Endothelial cell of umbilical vein (primary cell): ENCODE data around the gene SLCO3A1. TPM values are rescaled to one million over a fixed set of nuclear protein-coding genes. Genes with fewer than 3 reads are reported as not detected.

Experiments
- BruUV-seq: library from RNA; stranded (reverse); fragments of 400-500 nt; replicated peaks from 2 replicates; lab custom pipeline; 2021; lab: Mats Ljungman, UMichigan
- CTCF ChIA-PET: fragments of 300-600, 350-600 bp; sonication (Branson Sonifier 250); formaldehyde crosslinking; loops from one replicate; lab custom pipeline; 2021; ENCODE audit warnings: antibody characterized with exemption, inconsistent platforms; lab: Charles Lee
- POLR2A ChIA-PET: fragments of 300-600, 350-600 bp; sonication (Branson Sonifier 250); formaldehyde crosslinking; loops from one replicate; lab custom pipeline; 2021; ENCODE audit warnings: antibody characterized with exemption, inconsistent platforms; lab: Charles Lee
- DNase-seq: peaks from one replicate; pipeline ENCODE4 v3.0.0-alpha.2; 2011; ENCODE audit warnings: low read depth, low spot score
- FAIRE-seq: peaks from 2 replicates; lab custom pipeline; 2011; peaks lifted over from hg19 to GRCh38; lab: Jason Lieb, UNC
- H2AFZ ChIP-seq: 2 replicates; pipeline ENCODE4 v1.6.0; 2012; ENCODE audit warnings: low read depth, low read length, control low read depth, inconsistent platforms
- H3K27ac ChIP-seq: 2 replicates; pipeline ENCODE4 v1.5.1; 2011; ENCODE audit warnings: low read depth, mild to moderate bottlenecking, control low read depth, low read length, moderate library complexity; ENCODE audit not compliant: insufficient read depth
- H3K27me3 ChIP-seq, 2 experiments: 2 replicates each; pipeline versions ENCODE4 v1.6.0 to v1.6.1; 2011; ENCODE audit warnings: low read length in 2 of 2, mixed read lengths in 1 of 2; ENCODE audit not compliant: control insufficient read depth in 2 of 2, insufficient read depth in 2 of 2
- H3K36me3 ChIP-seq, 2 experiments: 2 replicates in 1 of 2; 3 replicates in 1 of 2; pipeline ENCODE4 v1.5.1; 2011; ENCODE audit warnings: low read length in 2 of 2, mild to moderate bottlenecking in 1 of 2, moderate library complexity in 1 of 2; ENCODE audit not compliant: control insufficient read depth in 2 of 2, insufficient read depth in 2 of 2; ENCODE audit errors: extremely low read depth in 1 of 2
- H3K4me1 ChIP-seq: 3 replicates; pipeline ENCODE4 v1.5.1; 2011; ENCODE audit warnings: mild to moderate bottlenecking, low read length; ENCODE audit not compliant: control insufficient read depth, insufficient read depth; ENCODE audit errors: extremely low read depth
- H3K4me2 ChIP-seq: 2 replicates; pipeline ENCODE4 v1.6.1; 2011; ENCODE audit warnings: low read length, control low read depth, mixed read lengths; ENCODE audit not compliant: insufficient read depth
- H3K4me3 ChIP-seq, 3 experiments: fragments of 200-600 bp in 1 of 3; sonication (generic), shearing (Covaris generic) in 1 of 3; replicated peaks in 1 of 3; 2 replicates each; pipeline ENCODE4 v1.5.1; 2011 to 2016; ENCODE audit warnings: control low read depth in 3 of 3, low read length in 3 of 3, mild to moderate bottlenecking in 2 of 3, inconsistent platforms in 1 of 3, low read depth in 1 of 3, moderate library complexity in 1 of 3; ENCODE audit not compliant: insufficient read depth in 1 of 3
- H3K79me2 ChIP-seq: 2 replicates; pipeline ENCODE4 v1.6.0; 2012; ENCODE audit warnings: low read length, inconsistent platforms; ENCODE audit not compliant: control insufficient read depth, insufficient read depth
- H3K9ac ChIP-seq: replicated peaks from 2 replicates; pipeline ENCODE3; 2011; ENCODE audit warnings: low read length, control low read depth; ENCODE audit not compliant: insufficient read depth; ENCODE audit errors: extremely low read depth
- H3K9me1 ChIP-seq: replicated peaks from 3 replicates; pipeline ENCODE4 v1.6.0; 2011; ENCODE audit warnings: mild to moderate bottlenecking, low read length; ENCODE audit not compliant: control insufficient read depth, insufficient read depth; ENCODE audit errors: extremely low read depth
- H3K9me3 ChIP-seq: replicated peaks from 2 replicates; pipeline ENCODE4 v1.5.1; 2012; ENCODE audit warnings: low read length, inconsistent platforms; ENCODE audit not compliant: control insufficient read depth, insufficient read depth
- H4K20me1 ChIP-seq: replicated peaks from 2 replicates; pipeline ENCODE3; 2011; ENCODE audit warnings: mild to moderate bottlenecking, low read length; ENCODE audit not compliant: control insufficient read depth, insufficient read depth; ENCODE audit errors: extremely low read depth
- EZH2 ChIP-seq: IDR thresholded peaks from 2 replicates; pipeline ENCODE4 v1.6.1; 2012; ENCODE audit warnings: borderline replicate concordance, low read depth, mild to moderate bottlenecking, moderate library complexity, low read length, inconsistent platforms; ENCODE audit not compliant: severe bottlenecking
- FOS ChIP-seq: IDR thresholded peaks from 2 replicates; pipeline ENCODE4 v1.6.1; 2011; ENCODE audit warnings: mild to moderate bottlenecking, low read length, moderate library complexity, borderline replicate concordance; ENCODE audit not compliant: insufficient read depth
- GATA2 ChIP-seq: IDR thresholded peaks from 2 replicates; pipeline ENCODE4 v1.7.0; 2011; ENCODE audit warnings: low read depth, mild to moderate bottlenecking, moderate library complexity, mixed read lengths, low read length; ENCODE audit not compliant: insufficient read length, insufficient read depth
- JUN ChIP-seq: IDR thresholded peaks from 2 replicates; pipeline ENCODE4 v1.6.1; 2011; ENCODE audit warnings: borderline replicate concordance, low read depth; ENCODE audit not compliant: insufficient read length, insufficient read depth
- MYC ChIP-seq: IDR thresholded peaks from one replicate; pipeline ENCODE4 v1.6.1; 2011; ENCODE audit warnings: mild to moderate bottlenecking, low read depth, low read length
- POLR2A ChIP-seq: IDR thresholded peaks from 2 replicates; pipeline ENCODE4 v1.6.1; 2012; ENCODE audit warnings: low read depth, mild to moderate bottlenecking, control low read depth, low read length
- POLR2AphosphoS5 ChIP-seq: IDR thresholded peaks from 2 replicates; pipeline ENCODE4 v1.6.1; 2012; ENCODE audit warnings: low read depth, mild to moderate bottlenecking, control low read depth, low read length, moderate library complexity; ENCODE audit not compliant: insufficient read depth
- dilution Hi-C: fragments of 300-500 bp; cut with MboI; formaldehyde crosslinking; loops from one replicate; pipeline ENCODE4 v1.15.0; 2019; ENCODE audit warnings: low sequenced_read_pairs; ENCODE audit not compliant: extremely low pct_ligation_motif_present
- intact Hi-C: fragments of 100-400 bp; cut with micrococcal nuclease; formaldehyde crosslinking; loops from one replicate; pipeline ENCODE4 v1.10.0; 2022
- polyA plus RNA-seq, 4 experiments: library from polyadenylated mRNA; depleted of rRNA in 3 of 4; stranded (reverse) in 3 of 4; unstranded in 1 of 4; fragments of >200 nt; gene quantifications; 2 replicates each; pipeline versions ENCODE4 v1.2.1 to v1.2.3, GENCODE V29; 2011 to 2012; ENCODE audit warnings: missing spikeins in 1 of 4
- total RNA-seq: library from RNA; stranded (reverse); gene quantifications from 2 replicates; pipeline ENCODE4 v1.2.3, GENCODE V29; 2021
- TF ChIP-seq, protein P1 (sequence below): IDR thresholded peaks from 2 replicates; pipeline ENCODE4 v1.6.1; 2011; ENCODE audit not compliant: insufficient read depth, insufficient read length
- TF ChIP-seq, protein P2 (sequence below), 2 donors: IDR thresholded peaks; 1 replicate in 1 of 2; 2 replicates in 1 of 2; pipeline ENCODE4 v1.5.1; 2011; ENCODE audit warnings: low read length in 2 of 2, mild to moderate bottlenecking in 2 of 2, moderate library complexity in 2 of 2, control low read depth in 1 of 2, inconsistent platforms in 1 of 2, low read depth in 1 of 2; ENCODE audit not compliant: insufficient read depth in 1 of 2; ENCODE audit errors: extremely low read depth in 1 of 2

Gene SLCO3A1
- total and polyA plus RNA-seq, 2 donors (not counting 3 experiments of a cell fraction or from before 2014, with no cell fraction given): 0.88 to 0.92 TPM

DNA sequence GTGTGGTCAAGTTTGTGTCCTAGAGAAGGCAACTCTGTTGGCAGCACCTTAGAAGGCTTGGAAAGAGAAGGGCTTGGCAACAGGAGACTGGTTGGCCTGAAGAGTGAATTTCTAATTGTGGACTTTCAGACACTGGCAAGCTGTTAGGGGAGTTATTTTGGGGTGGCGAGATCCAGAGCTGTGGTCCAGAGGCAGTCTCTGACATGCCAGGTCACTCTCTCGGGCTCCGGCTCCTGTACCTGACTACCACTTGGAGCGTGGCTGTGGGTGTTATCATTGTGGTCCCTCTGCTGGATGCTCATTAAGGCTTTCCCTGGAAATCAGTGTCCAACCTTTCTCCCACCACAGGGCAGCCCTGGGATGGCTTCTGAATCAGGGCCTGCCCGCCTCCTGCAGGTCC lies 209.0 kb downstream of the SLCO3A1 start:
- H3K4me1 ChIP-seq: no peaks in the 10 kb centered on the region
- BruUV-seq: no TSS peak
- DNase-seq (no peak), FAIRE-seq (no peak)
- no peak overlapping the region for H2AFZ ChIP-seq
- ChIA-PET CTCF (no interaction called here), POLR2A (no interaction called here)
- no peaks in the 10 kb centered on the region for H3K9me1 ChIP-seq
- H3K9me3 ChIP-seq: no peaks in the 10 kb centered on the region
- H3K9ac ChIP-seq: no peak overlapping the region
- no peaks in the 10 kb centered on the region for H3K36me3 ChIP-seq
- no peaks in the 10 kb centered on the region for H3K27me3 ChIP-seq
- H3K4me2 ChIP-seq: no peak overlapping the region
- intact Hi-C loops: no loop called here
- no peaks in the 10 kb centered on the region for H4K20me1 ChIP-seq
- no peak overlapping the region for H3K4me3 ChIP-seq
- H3K27ac ChIP-seq: no peak overlapping the region
- no peaks in the 10 kb centered on the region for H3K79me2 ChIP-seq
- dilution Hi-C loops: no loop called here
- TF ChIP-seq GATA2 (no peak), FOS (no peak), POLR2A (no peak), JUN (no peak), MYC (no peak), EZH2 (no peak), POLR2AphosphoS5 (no peak)
- TF ChIP-seq, protein P1, sequence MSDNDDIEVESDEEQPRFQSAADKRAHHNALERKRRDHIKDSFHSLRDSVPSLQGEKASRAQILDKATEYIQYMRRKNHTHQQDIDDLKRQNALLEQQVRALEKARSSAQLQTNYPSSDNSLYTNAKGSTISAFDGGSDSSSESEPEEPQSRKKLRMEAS: no peak
- TF ChIP-seq, protein P2, sequence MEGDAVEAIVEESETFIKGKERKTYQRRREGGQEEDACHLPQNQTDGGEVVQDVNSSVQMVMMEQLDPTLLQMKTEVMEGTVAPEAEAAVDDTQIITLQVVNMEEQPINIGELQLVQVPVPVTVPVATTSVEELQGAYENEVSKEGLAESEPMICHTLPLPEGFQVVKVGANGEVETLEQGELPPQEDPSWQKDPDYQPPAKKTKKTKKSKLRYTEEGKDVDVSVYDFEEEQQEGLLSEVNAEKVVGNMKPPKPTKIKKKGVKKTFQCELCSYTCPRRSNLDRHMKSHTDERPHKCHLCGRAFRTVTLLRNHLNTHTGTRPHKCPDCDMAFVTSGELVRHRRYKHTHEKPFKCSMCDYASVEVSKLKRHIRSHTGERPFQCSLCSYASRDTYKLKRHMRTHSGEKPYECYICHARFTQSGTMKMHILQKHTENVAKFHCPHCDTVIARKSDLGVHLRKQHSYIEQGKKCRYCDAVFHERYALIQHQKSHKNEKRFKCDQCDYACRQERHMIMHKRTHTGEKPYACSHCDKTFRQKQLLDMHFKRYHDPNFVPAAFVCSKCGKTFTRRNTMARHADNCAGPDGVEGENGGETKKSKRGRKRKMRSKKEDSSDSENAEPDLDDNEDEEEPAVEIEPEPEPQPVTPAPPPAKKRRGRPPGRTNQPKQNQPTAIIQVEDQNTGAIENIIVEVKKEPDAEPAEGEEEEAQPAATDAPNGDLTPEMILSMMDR (IDR thresholded peaks at IDR 0.05; ENCODE audit: extremely low read depth in 1 of 2, insufficient read depth in 1 of 2, low read depth in 1 of 2, low read length in 2 of 2): no peak
